KOPT-K1 (cell line): ENCODE measurements around the gene KIF5C.

Experiments used
- H3K27ac ChIP-seq: fragments of 200-600 bp; sonication (generic); 2 replicates; pipeline ENCODE4 v1.5.1; 2016; ENCODE audit warnings: antibody characterized with exemption, mild to moderate bottlenecking, low read depth, low read length; ENCODE audit not compliant: poor library complexity, severe bottlenecking
- H3K36me3 ChIP-seq: fragments of 200-600 bp; sonication (generic); 2 replicates; pipeline ENCODE4 v1.5.1; 2017; ENCODE audit warnings: antibody characterized with exemption, mild to moderate bottlenecking, low read length, moderate library complexity; ENCODE audit not compliant: insufficient read depth
- H3K9me3 ChIP-seq: fragments of 200-600 bp; sonication (generic); 2 replicates; pipeline ENCODE4 v1.5.1; 2017; ENCODE audit warnings: antibody characterized with exemption, low read length, mild to moderate bottlenecking; ENCODE audit not compliant: insufficient read depth, poor library complexity, severe bottlenecking

KIF5C gene

GRCh38 chr2:148903294-148903693 lies 28.3 kb downstream of the KIF5C start:
- Histone ChIP-seq H3K36me3 (no peaks in the 10 kb centered on the region), H3K27ac (no peak overlapping the region), H3K9me3 (no peaks in the 10 kb centered on the region)

- Histone ChIP-seq H3K27ac (no peak overlapping the region), H3K9me3 (no peaks in the 10 kb centered on the region), H3K36me3 (no peaks in the 10 kb centered on the region)
These were observed 29.0 kb downstream of the KIF5C start for GRCh38 chr2:148903979-148904378.

- no peaks in the 10 kb centered on the region for H3K9me3 ChIP-seq
- H3K27ac ChIP-seq = no peak overlapping the region
- no peaks in the 10 kb centered on the region for H3K36me3 ChIP-seq
These were observed 31.1 kb downstream of the KIF5C start for GRCh38 chr2:148906124-148906523.

- Histone ChIP-seq H3K9me3 (no peaks in the 10 kb centered on the region), H3K27ac (no peak overlapping the region), H3K36me3 (no peaks in the 10 kb centered on the region)
These were observed 32.2 kb downstream of the KIF5C start for GRCh38 chr2:148907085-148907785.

- no peaks in the 10 kb centered on the region for H3K9me3 ChIP-seq
- no peak overlapping the region for H3K27ac ChIP-seq
- H3K36me3 ChIP-seq = no peaks in the 10 kb centered on the region
These were observed 34.1 kb downstream of the KIF5C start for GRCh38 chr2:148909114-148909513.

GRCh38 chr2:148913061-148913460 lies 38.0 kb downstream of the KIF5C start:
- Histone ChIP-seq H3K36me3 (no peaks in the 10 kb centered on the region), H3K9me3 (no peaks in the 10 kb centered on the region), H3K27ac (no peak overlapping the region)

GRCh38 chr2:148913492-148913891 lies 38.5 kb downstream of the KIF5C start:
- Histone ChIP-seq H3K27ac (no peak overlapping the region), H3K9me3 (peaks cover 4% of the 10 kb centered on the region), H3K36me3 (no peaks in the 10 kb centered on the region)

GRCh38 chr2:148914463-148914862 lies 39.4 kb downstream of the KIF5C start:
- Histone ChIP-seq H3K9me3 (peaks cover 12% of the 10 kb centered on the region), H3K27ac (no peak overlapping the region), H3K36me3 (no peaks in the 10 kb centered on the region)

- Histone ChIP-seq H3K27ac (no peak overlapping the region), H3K36me3 (no peaks in the 10 kb centered on the region), H3K9me3 (peaks cover 12% of the 10 kb centered on the region)
These were observed 42.4 kb downstream of the KIF5C start for GRCh38 chr2:148917431-148917830.

GRCh38 chr2:148918554-148918953 lies 43.5 kb downstream of the KIF5C start:
- no peak overlapping the region for H3K27ac ChIP-seq
- peaks cover 12% of the 10 kb centered on the region for H3K9me3 ChIP-seq

GRCh38 chr2:148920559-148920958 lies 45.5 kb downstream of the KIF5C start:
- Histone ChIP-seq H3K36me3 (no peaks in the 10 kb centered on the region), H3K27ac (no peak overlapping the region), H3K9me3 (peaks cover 12% of the 10 kb centered on the region)

More at GRCh38 chr2:148918554-148918953, 43.5 kb downstream of the KIF5C start:
- no peaks in the 10 kb centered on the region for H3K36me3 ChIP-seq

GRCh38 chr2:148922062-148922461 lies 47.0 kb downstream of the KIF5C start:
- Histone ChIP-seq H3K27ac (no peak overlapping the region), H3K36me3 (no peaks in the 10 kb centered on the region), H3K9me3 (peaks cover 12% of the 10 kb centered on the region)

GRCh38 chr2:148922776-148923475 lies 47.9 kb downstream of the KIF5C start:
- peaks cover 12% of the 10 kb centered on the region for H3K9me3 ChIP-seq
- H3K36me3 ChIP-seq = no peaks in the 10 kb centered on the region
- H3K27ac ChIP-seq = no peak overlapping the region

GRCh38 chr2:148924514-148925178 lies 49.6 kb downstream of the KIF5C start:
- no peaks in the 10 kb centered on the region for H3K9me3 ChIP-seq
- no peaks in the 10 kb centered on the region for H3K36me3 ChIP-seq
- no peak overlapping the region for H3K27ac ChIP-seq

- H3K36me3 ChIP-seq = no peaks in the 10 kb centered on the region
- no peak overlapping the region for H3K27ac ChIP-seq
- no peaks in the 10 kb centered on the region for H3K9me3 ChIP-seq
These were observed 51.4 kb downstream of the KIF5C start for GRCh38 chr2:148926291-148926961.
